ENCODE results near the gene ZNF628. TPM values are rescaled to one million over a fixed set of nuclear protein-coding genes. Genes with fewer than 3 reads are reported as not detected.

The ZNF628 gene
- polyA plus RNA-seq, 2 donors = 3.8 to 7.0 TPM

- Histone ChIP-seq H3K27ac (ENCODE audit: low read depth in 2 of 2, low read length in 1 of 2) (peak overlapping the region; percentile 77 to 84), H3K4me3 (ENCODE audit: low read depth in 1 of 2, low read length in 2 of 2) (no peak overlapping the region), H3K4me1 (ENCODE audit: control insufficient read depth in 2 of 2, insufficient read depth in 2 of 2, low read length in 1 of 2) (peaks cover 9 to 15% of the 10 kb centered on the region in 2 donors), H3K36me3 (ENCODE audit: control insufficient read depth in 2 of 2, insufficient read depth in 2 of 2, low read length in 1 of 2) (peaks cover 0 to 17% of the 10 kb centered on the region in 2 donors), H3K9me3 (ENCODE audit: control insufficient read depth in 2 of 2, insufficient read depth in 1 of 2, low read depth in 1 of 2, low read length in 1 of 2) (no peaks in the 10 kb centered on the region), H3K27me3 (ENCODE audit: control insufficient read depth in 1 of 2, insufficient read depth in 2 of 2, low read length in 2 of 2) (no peaks in the 10 kb centered on the region)
- WGBS, 2 donors = 18 to 27% methylated on average over 27 of the region's 27 CpGs
Measured at GRCh38 chr19:55486971-55487923, 10.8 kb downstream of the ZNF628 start.

- Histone ChIP-seq H3K27ac (ENCODE audit: low read depth in 2 of 2, low read length in 1 of 2) (peak within 1 kb of the TSS; percentile 77 to 84), H3K9me3 (ENCODE audit: control insufficient read depth in 2 of 2, insufficient read depth in 1 of 2, low read depth in 1 of 2, low read length in 1 of 2) (no peaks in the 10 kb centered on the region), H3K36me3 (ENCODE audit: control insufficient read depth in 2 of 2, insufficient read depth in 2 of 2, low read length in 1 of 2) (peaks cover 0 to 9% of the 10 kb centered on the region in 2 donors), H3K4me3 (ENCODE audit: low read depth in 1 of 2, low read length in 2 of 2) (no peak within 1 kb of the TSS), H3K27me3 (ENCODE audit: control insufficient read depth in 1 of 2, insufficient read depth in 2 of 2, low read length in 2 of 2) (no peaks in the 10 kb centered on the region), H3K4me1 (ENCODE audit: control insufficient read depth in 2 of 2, insufficient read depth in 2 of 2, low read length in 1 of 2) (peaks cover 9 to 17% of the 10 kb centered on the region in 2 donors)
- 14 to 19% methylated on average over 15 to 17 of the region's 21 CpGs for WGBS, 2 donors
Measured at GRCh38 chr19:55487924-55488687, 11.7 kb downstream of the ZNF628 start, which contains the start of gene SSC5D. SSC5D (plus strand) TSS chr19:55488436; CDS start chr19:55488590, 154 bp downstream.

DNA sequence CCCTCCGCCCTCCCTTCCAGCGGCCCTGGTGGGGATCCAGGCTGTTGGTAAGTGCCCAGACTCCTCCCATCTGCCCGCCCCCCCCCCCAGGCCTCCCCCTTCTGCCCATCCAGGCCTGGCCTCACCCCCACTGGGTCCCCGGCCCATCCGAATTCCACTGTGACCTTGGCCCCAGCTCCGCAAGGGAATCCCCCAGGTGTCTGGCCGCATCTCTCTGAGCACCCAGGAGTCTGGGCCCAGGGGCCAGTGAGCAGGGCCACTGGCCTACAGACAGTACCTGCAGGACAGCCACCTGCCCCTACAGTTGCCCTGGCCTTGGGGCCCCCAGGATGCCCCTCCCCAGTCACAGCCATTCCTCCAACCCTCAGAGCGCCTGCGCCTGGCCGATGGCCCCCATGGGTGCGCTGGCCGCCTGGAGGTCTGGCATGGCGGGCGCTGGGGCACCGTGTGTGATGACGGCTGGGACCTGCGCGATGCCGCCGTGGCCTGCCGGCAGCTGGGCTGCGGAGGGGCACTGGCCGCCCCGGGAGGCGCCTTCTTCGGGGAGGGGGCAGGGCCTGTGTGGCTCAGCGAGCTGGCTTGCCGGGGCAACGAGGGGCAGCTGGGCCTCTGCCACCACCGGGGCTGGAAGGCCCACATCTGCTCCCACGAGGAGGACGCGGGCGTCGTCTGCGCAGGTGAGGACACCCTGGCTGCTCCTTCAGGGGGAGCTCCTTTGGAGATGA, 12.7 kb downstream of the ZNF628 start:
- Histone ChIP-seq H3K4me1 (ENCODE audit: control insufficient read depth in 2 of 2, insufficient read depth in 2 of 2, low read length in 1 of 2) (peaks cover 9 to 14% of the 10 kb centered on the region in 2 donors), H3K9me3 (ENCODE audit: control insufficient read depth in 2 of 2, insufficient read depth in 1 of 2, low read depth in 1 of 2, low read length in 1 of 2) (no peaks in the 10 kb centered on the region), H3K27ac (ENCODE audit: low read depth in 2 of 2, low read length in 1 of 2) (peak overlapping the region; percentile 40 to 68), H3K4me3 (ENCODE audit: low read depth in 1 of 2, low read length in 2 of 2) (no peak overlapping the region), H3K27me3 (ENCODE audit: control insufficient read depth in 1 of 2, insufficient read depth in 2 of 2, low read length in 2 of 2) (no peaks in the 10 kb centered on the region), H3K36me3 (ENCODE audit: control insufficient read depth in 2 of 2, insufficient read depth in 2 of 2, low read length in 1 of 2) (no peaks in the 10 kb centered on the region)
- WGBS, 2 donors = 63 to 68% methylated on average over 27 to 36 of the region's 36 CpGs

- no peaks in the 10 kb centered on the region for H3K36me3 ChIP-seq (ENCODE audit: control insufficient read depth in 2 of 2, insufficient read depth in 2 of 2, low read length in 1 of 2)
- H3K27ac ChIP-seq (ENCODE audit: low read depth in 2 of 2, low read length in 1 of 2) = no peak overlapping the region
- WGBS, 2 donors = 64 to 70% methylated on average over 20 to 21 of the region's 21 CpGs
- H3K4me3 ChIP-seq (ENCODE audit: low read depth in 1 of 2, low read length in 2 of 2) = no peak overlapping the region
- no peaks in the 10 kb centered on the region for H3K9me3 ChIP-seq (ENCODE audit: control insufficient read depth in 2 of 2, insufficient read depth in 1 of 2, low read depth in 1 of 2, low read length in 1 of 2)
- no peaks in the 10 kb centered on the region for H3K27me3 ChIP-seq (ENCODE audit: control insufficient read depth in 1 of 2, insufficient read depth in 2 of 2, low read length in 2 of 2)
- peaks cover 8 to 9% of the 10 kb centered on the region in 2 donors for H3K4me1 ChIP-seq (ENCODE audit: control insufficient read depth in 2 of 2, insufficient read depth in 2 of 2, low read length in 1 of 2)
Measured at GRCh38 chr19:55489711-55490477, 13.5 kb downstream of the ZNF628 start.

- Histone ChIP-seq H3K4me3 (ENCODE audit: low read depth in 1 of 2, low read length in 2 of 2) (no peak overlapping the region), H3K4me1 (ENCODE audit: control insufficient read depth in 2 of 2, insufficient read depth in 2 of 2, low read length in 1 of 2) (peaks cover 5 to 8% of the 10 kb centered on the region in 2 donors), H3K36me3 (ENCODE audit: control insufficient read depth in 2 of 2, insufficient read depth in 2 of 2, low read length in 1 of 2) (no peaks in the 10 kb centered on the region), H3K9me3 (ENCODE audit: control insufficient read depth in 2 of 2, insufficient read depth in 1 of 2, low read depth in 1 of 2, low read length in 1 of 2) (no peaks in the 10 kb centered on the region), H3K27ac (ENCODE audit: low read depth in 2 of 2, low read length in 1 of 2) (peak overlapping the region in 1 of 2 donors; percentile 28), H3K27me3 (ENCODE audit: control insufficient read depth in 1 of 2, insufficient read depth in 2 of 2, low read length in 2 of 2) (no peaks in the 10 kb centered on the region)
- WGBS, 2 donors = 75 to 78% methylated on average over 47 to 52 of the region's 52 CpGs
Measured at GRCh38 chr19:55490478-55491432, 14.3 kb downstream of the ZNF628 start.

GRCh38 chr19:55491546-55492360, 15.3 kb downstream of the ZNF628 start:
- no peaks in the 10 kb centered on the region for H3K36me3 ChIP-seq (ENCODE audit: control insufficient read depth in 2 of 2, insufficient read depth in 2 of 2, low read length in 1 of 2)
- H3K27ac ChIP-seq (ENCODE audit: low read depth in 2 of 2, low read length in 1 of 2) = peak overlapping the region in 1 of 2 donors; percentile 28
- H3K4me1 ChIP-seq (ENCODE audit: control insufficient read depth in 2 of 2, insufficient read depth in 2 of 2, low read length in 1 of 2) = peaks cover 5 to 8% of the 10 kb centered on the region in 2 donors
- WGBS, 2 donors = 53 to 60% methylated on average over 24 of the region's 24 CpGs
- no peaks in the 10 kb centered on the region for H3K27me3 ChIP-seq (ENCODE audit: control insufficient read depth in 1 of 2, insufficient read depth in 2 of 2, low read length in 2 of 2)
- H3K9me3 ChIP-seq (ENCODE audit: control insufficient read depth in 2 of 2, insufficient read depth in 1 of 2, low read depth in 1 of 2, low read length in 1 of 2) = no peaks in the 10 kb centered on the region
- no peak overlapping the region for H3K4me3 ChIP-seq (ENCODE audit: low read depth in 1 of 2, low read length in 2 of 2)

DNA sequence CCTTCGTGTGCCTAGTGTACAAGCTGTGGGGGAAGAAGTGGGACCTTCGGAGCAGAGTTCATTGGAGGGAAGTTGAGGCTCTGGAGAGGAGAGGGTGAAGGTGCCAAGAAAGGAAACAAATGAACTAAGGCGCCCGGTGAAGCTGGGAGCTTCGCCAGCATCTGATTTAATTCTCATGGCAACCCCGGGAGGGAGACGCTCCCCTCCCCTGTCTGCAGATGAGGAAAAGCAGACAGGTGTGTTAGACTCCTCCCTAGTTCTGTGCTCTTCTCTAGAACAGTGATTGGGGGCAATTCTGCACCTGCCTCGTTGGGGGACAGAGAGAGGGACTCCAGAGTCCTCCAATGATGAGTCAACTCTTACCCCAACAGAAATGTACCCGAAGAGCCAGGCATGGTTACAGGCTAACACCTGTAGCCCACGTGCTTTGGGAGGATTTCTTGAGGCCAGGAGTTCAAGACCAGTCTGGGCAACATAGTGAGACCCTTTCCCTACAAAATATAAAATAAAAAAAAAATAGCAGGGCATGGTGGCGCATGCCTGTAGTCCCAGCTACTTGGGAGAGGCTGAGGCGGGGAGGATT, 16.0 kb downstream of the ZNF628 start:
- Histone ChIP-seq H3K36me3 (ENCODE audit: control insufficient read depth in 2 of 2, insufficient read depth in 2 of 2, low read length in 1 of 2) (no peaks in the 10 kb centered on the region), H3K27ac (ENCODE audit: low read depth in 2 of 2, low read length in 1 of 2) (no peak overlapping the region), H3K27me3 (ENCODE audit: control insufficient read depth in 1 of 2, insufficient read depth in 2 of 2, low read length in 2 of 2) (no peaks in the 10 kb centered on the region), H3K4me1 (ENCODE audit: control insufficient read depth in 2 of 2, insufficient read depth in 2 of 2, low read length in 1 of 2) (peaks cover 3 to 8% of the 10 kb centered on the region in 2 donors), H3K9me3 (ENCODE audit: control insufficient read depth in 2 of 2, insufficient read depth in 1 of 2, low read depth in 1 of 2, low read length in 1 of 2) (no peaks in the 10 kb centered on the region), H3K4me3 (ENCODE audit: low read depth in 1 of 2, low read length in 2 of 2) (no peak overlapping the region)
- WGBS, 2 donors = 32 to 46% methylated on average over 12 of the region's 12 CpGs
